ENCODE data around the gene WHRN. TPM values are rescaled to one million over a fixed set of nuclear protein-coding genes. Genes with fewer than 3 reads are reported as not detected.

WHRN gene
- total RNA-seq, 1 donor from 2014 or later, result 14.5 TPM

- CTCF ChIA-PET, result no interaction called here
- peaks cover 2% of the 10 kb centered on the region for H3K27me3 Mint-ChIP-seq
Observed at GRCh38 chr9:114493521-114494184, 11.6 kb downstream of the WHRN start.

DNA sequence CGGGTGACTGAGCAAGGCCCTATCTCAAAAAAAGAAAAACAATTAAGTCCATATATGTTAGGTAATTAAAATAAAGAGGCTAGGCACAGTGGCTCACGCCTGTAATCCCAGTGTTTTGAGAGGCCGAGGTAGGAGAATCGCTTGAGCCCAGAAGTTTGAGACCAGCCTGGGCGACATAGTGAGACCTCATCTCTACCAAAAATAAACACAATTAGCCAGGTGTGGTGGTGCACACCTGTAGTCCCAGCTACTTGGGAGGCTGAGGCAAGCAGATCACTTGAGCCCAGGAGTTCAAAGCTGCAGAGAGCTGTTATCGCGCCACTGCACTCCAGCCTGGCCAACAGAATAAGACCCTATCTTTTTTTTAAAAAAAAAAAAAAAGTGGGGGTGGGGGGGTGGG, 12.3 kb downstream of the WHRN start:
- POLR2A ChIA-PET, result interaction anchor here (0.6 kb wide), 1 partner anchor 914 kb away, joined by 5 read pairs; no protein-coding TSS in a partner anchor

More at GRCh38 chr9:114493521-114494184, 11.6 kb downstream of the WHRN start:
- no peak for TF ChIP-seq CTCF (IDR thresholded peaks at IDR 0.05)
- POLR2A ChIA-PET, result interaction anchor here (0.6 kb wide), 1 partner anchor 915 kb away, joined by 5 read pairs; no protein-coding TSS in a partner anchor
- ATAC-seq (ENCODE audit: low read depth) (peak; percentile 37), DNase-seq (no peak)
- H3K36me3 Mint-ChIP-seq (ENCODE audit: low read depth), result peaks cover 4% of the 10 kb centered on the region
- no peaks in the 10 kb centered on the region for H3K9me3 Mint-ChIP-seq
- no peak overlapping the region for H3K27ac Mint-ChIP-seq
- intact Hi-C loops (cut with micrococcal nuclease), result no loop called here
- no peak overlapping the region for H3K4me3 Mint-ChIP-seq
- H3K4me1 Mint-ChIP-seq, result peaks cover 40% of the 10 kb centered on the region

GRCh38 chr9:114491430-114492003, 13.8 kb downstream of the WHRN start:
- intact Hi-C loops (cut with micrococcal nuclease), result no loop called here
- CTCF ChIA-PET, result interaction anchor here (1.6 kb wide), 1 partner anchor 162 kb away, joined by 7 read pairs; no protein-coding TSS in a partner anchor
- H3K4me1 Mint-ChIP-seq, result peaks cover 42% of the 10 kb centered on the region
- DNase-seq, result no peak
- POLR2A ChIA-PET, result interaction anchor here (0.6 kb wide), 1 partner anchor 93 kb away, joined by 3 read pairs; no protein-coding TSS in a partner anchor
- H3K27me3 Mint-ChIP-seq, result peaks cover 2% of the 10 kb centered on the region
- no peak overlapping the region for H3K4me3 Mint-ChIP-seq
- peaks cover 4% of the 10 kb centered on the region for H3K36me3 Mint-ChIP-seq (ENCODE audit: low read depth)
- no peak for TF ChIP-seq CTCF (IDR thresholded peaks at IDR 0.05)
- no peaks in the 10 kb centered on the region for H3K9me3 Mint-ChIP-seq
- H3K27ac Mint-ChIP-seq, result no peak overlapping the region
- ATAC-seq (ENCODE audit: low read depth), result no peak

More for the DNA sequence above, 12.3 kb downstream of the WHRN start:
- Mint-ChIP-seq H3K27ac (no peak overlapping the region), H3K4me1 (peaks cover 46% of the 10 kb centered on the region), H3K36me3 (ENCODE audit: low read depth) (peaks cover 4% of the 10 kb centered on the region), H3K4me3 (no peak overlapping the region), H3K9me3 (no peaks in the 10 kb centered on the region), H3K27me3 (peaks cover 2% of the 10 kb centered on the region)
- DNase-seq (no peak), ATAC-seq (ENCODE audit: low read depth) (no peak)
- no peak for TF ChIP-seq CTCF (IDR thresholded peaks at IDR 0.05)
- intact Hi-C loops (cut with micrococcal nuclease), result no loop called here
- CTCF ChIA-PET, result interaction anchor here (0.6 kb wide), 1 partner anchor 74 kb away, joined by 3 read pairs; no protein-coding TSS in a partner anchor

- intact Hi-C loops (cut with micrococcal nuclease), result loop anchor here (5.0 kb wide), 2 partner anchors 47 to 153 kb away; no protein-coding TSS in a partner anchor
- POLR2A ChIA-PET, result no interaction called here
- no peak for TF ChIP-seq CTCF (IDR thresholded peaks at IDR 0.05)
- CTCF ChIA-PET, result no interaction called here
- DNase-seq (no peak), ATAC-seq (ENCODE audit: low read depth) (no peak)
- Mint-ChIP-seq H3K27ac (no peak overlapping the region), H3K27me3 (no peaks in the 10 kb centered on the region), H3K4me1 (peaks cover 44% of the 10 kb centered on the region), H3K4me3 (no peak overlapping the region), H3K36me3 (ENCODE audit: low read depth) (peaks cover 4% of the 10 kb centered on the region), H3K9me3 (no peaks in the 10 kb centered on the region)
Observed at GRCh38 chr9:114489928-114490327, 15.3 kb downstream of the WHRN start.

Measured in activated B cell treated with CpG ODN at 0.5 μM for 24 hours (primary cell).